Measurements from ENCODE around the gene RRAS.

The RRAS gene

DNA sequence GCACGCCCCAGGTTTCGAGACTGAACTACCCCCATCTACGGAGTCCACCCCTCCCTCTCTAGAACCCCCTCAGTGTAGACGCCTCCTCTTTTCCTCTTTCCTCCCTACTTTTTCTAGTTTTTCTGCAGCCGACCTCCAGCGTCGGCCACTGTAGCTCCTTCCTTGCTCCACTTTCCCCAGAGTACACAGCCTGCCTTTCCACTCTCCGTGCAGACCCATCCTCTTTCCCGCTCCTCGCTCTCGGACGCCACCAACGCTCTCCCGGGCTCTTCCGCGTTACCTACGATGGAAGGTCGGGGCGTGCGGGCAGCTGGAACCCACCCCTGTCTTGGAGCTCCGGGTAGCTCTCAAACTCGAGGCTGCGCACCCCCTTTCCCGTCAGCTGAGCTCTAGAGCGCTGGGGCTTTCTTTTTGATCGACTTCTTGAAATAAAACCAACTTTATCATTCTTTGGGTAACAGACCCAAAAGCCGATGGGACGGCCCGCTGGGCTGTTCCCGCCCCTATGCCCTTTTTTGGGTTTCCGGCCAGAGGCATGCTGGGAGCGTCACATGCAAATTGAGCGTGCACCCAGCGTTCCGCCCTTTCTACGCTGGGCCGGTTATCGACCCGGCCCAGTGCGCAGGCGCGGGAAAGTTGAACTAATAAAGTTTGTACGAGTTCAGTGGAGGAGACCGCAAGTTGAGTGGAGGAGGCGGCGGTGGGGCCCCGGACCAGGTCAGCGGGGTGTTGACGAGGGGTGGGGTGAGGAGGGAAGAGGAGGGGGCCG is 25.6 kb upstream of the RRAS start, which contains the start of the genes BCL2L12 and IRF3:
Gene BCL2L12, plus strand, starts transcription at position 583 of the 769 bp plus-strand sequence. CDS start 760 bp downstream, outside the sequence.
Gene IRF3, minus strand, starts transcription at position 507 of the 769 bp plus-strand sequence. CDS start 1,019 bp downstream, outside the sequence.
- TF ChIP-seq GATA1 (IDR thresholded peaks at IDR 0.05; ENCODE audit: low read depth, low read length) (no peak), POLR2A (IDR thresholded peaks at IDR 0.05; ENCODE audit: low read length) (peak; percentile 80)
- peak; percentile 98 to 99 for DNase-seq

- no peak for TF ChIP-seq GATA1 (IDR thresholded peaks at IDR 0.05; ENCODE audit: low read depth, low read length)
- TF ChIP-seq POLR2A (IDR thresholded peaks at IDR 0.05; ENCODE audit: low read length): no peak
Observed at GRCh38 chr19:49665036-49665350, 25.1 kb upstream of the RRAS start.

DNA sequence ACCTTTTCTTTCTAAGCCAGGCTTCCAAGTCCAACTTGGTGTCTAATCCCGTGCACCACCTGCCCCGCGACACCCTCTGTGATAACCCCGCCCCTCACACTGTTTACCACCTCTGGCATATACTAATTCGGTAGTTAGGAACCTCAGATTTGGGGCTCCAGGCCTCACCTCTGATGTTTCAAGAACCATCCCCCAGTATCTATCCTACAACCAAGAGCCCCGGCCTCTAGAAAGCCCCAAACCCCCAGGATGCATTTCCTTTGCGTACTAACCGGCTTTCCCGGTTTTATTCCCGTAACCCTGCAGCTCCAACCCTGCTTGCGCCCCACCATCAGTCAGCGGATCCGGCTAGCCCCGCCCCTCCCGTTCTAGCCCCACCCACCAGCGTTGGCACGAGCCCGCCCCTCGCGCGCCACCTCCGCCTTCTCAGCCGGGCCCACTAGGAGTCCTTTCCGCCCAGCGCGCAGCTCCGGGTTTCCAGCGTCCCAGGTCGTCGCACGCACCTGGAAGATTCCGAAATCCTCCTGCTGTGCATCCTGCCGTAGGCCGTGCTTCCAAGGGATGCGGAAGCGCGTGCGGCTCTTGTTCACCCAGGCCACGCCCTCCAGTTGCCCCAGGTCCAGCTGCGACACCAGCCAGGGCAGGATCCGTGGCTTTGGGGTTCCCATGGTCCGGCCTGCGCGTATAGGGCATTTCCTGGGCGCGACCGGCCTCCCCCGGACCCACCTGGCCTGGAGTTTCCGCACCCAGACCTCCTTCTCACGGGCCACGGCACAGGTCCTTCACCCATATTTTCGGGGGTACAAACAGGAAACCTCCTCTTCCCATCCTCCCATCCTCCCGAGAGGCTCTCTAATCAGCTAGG is 24.5 kb upstream of the RRAS start:
- TF ChIP-seq GATA1 (IDR thresholded peaks at IDR 0.05; ENCODE audit: low read depth, low read length): no peak
- TF ChIP-seq POLR2A (IDR thresholded peaks at IDR 0.05; ENCODE audit: low read length): no peak
- peak; percentile 83 to 92 for DNase-seq

More at GRCh38 chr19:49665036-49665350, 25.1 kb upstream of the RRAS start:
- DNase-seq: no peak

- no peak for TF ChIP-seq GATA1 (IDR thresholded peaks at IDR 0.05; ENCODE audit: low read depth, low read length)
- no peak for TF ChIP-seq POLR2A (IDR thresholded peaks at IDR 0.05; ENCODE audit: low read length)
- DNase-seq: no peak
Observed at GRCh38 chr19:49663224-49663623, 23.3 kb upstream of the RRAS start.

DNA sequence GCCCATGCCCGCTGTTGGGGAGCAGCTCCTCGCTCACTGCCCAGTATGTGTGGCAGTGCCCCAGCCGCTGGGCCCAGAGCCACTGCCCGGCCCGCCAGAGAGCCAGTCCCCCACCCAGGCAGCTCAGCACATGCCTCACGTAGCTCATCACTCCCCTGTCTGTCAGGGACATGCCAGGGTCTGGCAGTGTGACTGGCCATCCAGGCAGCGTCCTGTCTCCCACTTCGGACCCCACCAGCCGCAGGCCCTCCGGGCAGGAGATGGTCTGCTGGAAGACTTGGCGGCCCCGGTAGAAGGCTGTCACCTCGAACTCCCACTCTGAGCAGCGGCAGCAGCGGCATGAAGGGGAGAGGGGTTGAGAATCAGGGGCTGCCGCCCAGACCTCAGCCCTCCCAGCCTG is 22.1 kb upstream of the RRAS start:
- DNase-seq: no peak
- no peak for TF ChIP-seq GATA1 (IDR thresholded peaks at IDR 0.05; ENCODE audit: low read depth, low read length)
- TF ChIP-seq POLR2A (IDR thresholded peaks at IDR 0.05; ENCODE audit: low read length): no peak

DNA sequence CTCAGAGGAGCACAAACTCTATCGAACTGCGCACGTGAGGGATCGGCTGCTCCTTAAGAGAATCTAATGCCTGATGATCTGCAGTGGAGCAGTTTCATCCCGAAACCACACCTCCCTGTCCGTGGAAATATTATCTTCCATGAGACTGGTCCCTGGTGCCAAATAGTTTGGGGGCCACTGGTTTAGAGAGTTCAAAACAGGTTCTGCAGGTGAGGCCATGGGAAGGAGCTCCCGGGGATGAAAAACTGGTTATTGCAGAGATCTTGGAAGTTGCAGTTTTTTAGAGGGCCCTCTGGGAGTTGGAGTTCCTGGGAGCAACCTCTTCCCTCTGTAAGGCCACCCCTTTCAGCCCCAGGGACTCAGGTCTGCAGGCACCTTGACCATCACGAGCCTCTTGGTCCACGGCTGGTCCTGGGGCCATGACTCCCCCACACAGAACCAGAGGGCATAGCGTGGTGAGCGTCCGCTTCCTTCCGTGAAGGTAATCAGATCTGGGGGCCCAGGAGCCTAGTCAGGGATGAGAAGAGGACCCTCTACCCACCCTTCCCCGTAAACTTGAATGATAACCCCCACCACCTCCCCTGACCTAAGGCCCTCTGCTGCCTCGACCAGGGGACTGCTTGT is 20.5 kb upstream of the RRAS start:
- no peak for DNase-seq
- TF ChIP-seq POLR2A (IDR thresholded peaks at IDR 0.05; ENCODE audit: low read length): no peak
- no peak for TF ChIP-seq GATA1 (IDR thresholded peaks at IDR 0.05; ENCODE audit: low read depth, low read length)

DNA sequence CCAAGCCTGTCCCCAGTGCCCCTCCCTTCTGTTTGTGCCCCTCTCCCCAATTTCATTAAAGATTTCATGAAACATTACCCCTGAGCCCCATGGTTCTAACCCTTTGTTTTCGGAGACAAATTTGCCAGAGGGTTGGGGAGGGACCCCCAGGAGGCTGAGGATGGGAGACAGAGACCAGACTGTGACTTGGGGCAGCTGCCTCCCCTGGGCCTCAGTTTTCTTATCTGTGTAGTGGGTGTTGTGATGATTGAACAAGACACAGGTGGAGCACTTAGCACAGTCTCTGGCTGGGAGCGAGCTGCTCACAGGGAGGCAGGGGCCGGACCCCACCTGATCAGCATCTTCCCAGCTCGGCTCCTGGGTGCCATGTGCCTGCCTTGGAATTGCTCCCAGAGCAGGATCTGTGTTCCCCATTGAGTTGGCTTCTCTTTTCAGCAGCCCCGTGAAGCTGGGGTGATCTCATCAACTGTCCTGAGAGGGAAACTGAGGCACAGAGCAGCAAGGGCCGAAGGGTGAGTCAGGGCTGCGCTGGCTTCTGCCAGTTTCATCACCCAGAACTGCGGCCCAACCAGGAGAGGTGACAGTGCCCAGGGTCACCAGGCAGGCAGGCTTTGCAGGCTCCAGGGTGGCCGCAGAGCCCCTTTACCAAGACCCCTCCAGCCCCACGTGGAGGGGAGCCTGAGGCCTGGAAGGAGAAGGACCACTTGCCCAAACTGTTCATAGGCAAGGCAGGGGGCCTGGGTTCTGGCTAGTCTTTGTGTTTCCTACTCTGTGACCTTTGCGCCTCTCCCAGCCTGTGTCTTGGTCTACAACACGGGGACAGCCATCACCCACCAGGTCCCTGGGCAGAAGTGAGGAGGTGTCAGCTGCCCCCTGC is 18.9 kb upstream of the RRAS start:
- TF ChIP-seq GATA1 (IDR thresholded peaks at IDR 0.05; ENCODE audit: low read depth, low read length) (no peak), POLR2A (IDR thresholded peaks at IDR 0.05; ENCODE audit: low read length) (no peak)
- no peak for DNase-seq

DNA sequence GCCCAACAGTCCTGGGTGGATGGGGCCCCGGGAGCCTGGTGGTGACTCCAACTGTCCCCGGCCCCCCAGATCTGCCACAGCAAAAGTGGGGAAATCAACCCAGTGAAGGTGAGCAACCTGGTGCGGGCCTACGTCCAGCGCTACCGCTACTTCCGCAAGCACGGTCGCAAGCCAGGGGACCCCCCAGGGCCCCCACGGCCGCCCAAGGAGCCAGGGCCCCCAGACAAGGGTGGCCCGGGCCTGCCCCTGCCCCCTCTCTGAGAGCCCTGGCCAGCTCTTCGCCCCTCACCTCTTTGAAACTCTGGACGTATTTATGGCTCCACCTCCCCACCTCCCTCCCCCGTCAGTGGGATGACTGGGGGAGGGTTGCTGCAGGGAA is 18.2 kb upstream of the RRAS start:
- TF ChIP-seq GATA1 (IDR thresholded peaks at IDR 0.05; ENCODE audit: low read depth, low read length): no peak
- no peak for TF ChIP-seq POLR2A (IDR thresholded peaks at IDR 0.05; ENCODE audit: low read length)
- DNase-seq: no peak

DNA sequence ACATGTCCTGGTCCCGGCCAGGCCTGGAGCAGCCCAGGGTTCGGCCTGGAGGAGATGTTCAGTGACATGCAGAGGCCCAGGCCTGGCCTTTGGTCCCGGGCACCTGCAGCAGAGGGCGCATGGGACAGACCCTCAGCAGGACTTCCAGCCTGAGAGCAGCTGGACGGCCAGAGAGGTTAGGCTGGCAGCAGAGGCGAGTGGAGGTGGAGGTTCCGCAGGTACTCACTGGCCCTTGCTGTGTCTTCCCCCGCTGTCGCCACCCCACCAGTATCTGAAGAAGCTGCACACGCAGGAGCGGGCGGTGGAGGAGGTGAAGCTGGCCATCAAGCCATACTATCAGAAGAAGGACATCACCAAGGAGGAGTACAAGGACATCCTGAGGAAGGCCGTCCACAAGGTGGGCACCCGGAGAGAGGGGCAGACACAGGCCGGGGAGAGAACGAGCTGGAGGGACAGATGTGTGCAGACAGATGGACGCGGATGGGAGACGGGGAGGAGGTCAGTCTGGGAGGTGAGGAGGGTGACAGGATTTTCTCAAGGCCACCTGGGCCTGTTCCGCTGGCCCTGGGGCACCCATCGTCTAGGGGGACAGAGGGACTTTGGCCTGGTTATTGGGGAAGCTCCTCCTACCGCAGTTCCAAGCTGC is 17.7 kb upstream of the RRAS start:
- no peak for DNase-seq
- no peak for TF ChIP-seq POLR2A (IDR thresholded peaks at IDR 0.05; ENCODE audit: low read length)
- no peak for TF ChIP-seq GATA1 (IDR thresholded peaks at IDR 0.05; ENCODE audit: low read depth, low read length)

DNA sequence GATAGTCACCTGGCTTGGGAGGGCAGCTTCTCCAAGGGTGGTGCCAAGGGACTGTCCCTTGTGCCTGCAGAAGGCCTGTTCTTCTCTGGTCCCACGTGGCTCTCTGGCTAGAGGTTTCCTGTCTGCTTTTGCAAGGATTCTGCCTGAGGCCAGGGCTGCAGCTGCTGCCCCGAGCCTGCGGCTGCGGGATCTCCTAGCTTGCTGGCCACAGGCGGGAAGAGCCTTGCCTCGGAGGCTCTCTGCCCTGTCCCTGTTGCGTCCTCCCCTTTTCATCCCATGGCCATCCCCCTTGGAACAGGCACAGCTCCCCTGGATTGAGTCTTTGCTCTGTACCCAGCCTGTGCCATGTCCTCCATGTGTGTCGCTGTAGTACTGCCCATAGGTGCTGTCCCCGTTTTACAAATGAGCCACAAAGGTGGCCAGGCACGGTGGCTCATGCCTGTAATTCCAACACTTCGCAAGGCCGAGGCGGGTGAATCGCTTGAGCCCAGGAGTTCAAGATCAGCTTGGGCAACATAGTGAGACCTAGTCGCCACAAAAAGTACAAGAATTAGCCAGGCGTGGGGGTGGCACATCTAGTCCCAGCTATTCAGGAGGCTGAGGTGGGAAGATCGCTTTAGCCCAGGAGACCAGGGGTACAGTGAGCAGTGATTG is 16.6 kb upstream of the RRAS start:
- DNase-seq: no peak
- TF ChIP-seq POLR2A (IDR thresholded peaks at IDR 0.05; ENCODE audit: low read length) (no peak), GATA1 (IDR thresholded peaks at IDR 0.05; ENCODE audit: low read depth, low read length) (no peak)

GRCh38 chr19:49655570-49656455 is 15.9 kb upstream of the RRAS start:
- no peak for DNase-seq
- TF ChIP-seq POLR2A (IDR thresholded peaks at IDR 0.05; ENCODE audit: low read length) (no peak), GATA1 (IDR thresholded peaks at IDR 0.05; ENCODE audit: low read depth, low read length) (no peak)
